GM19395 (cell line): Measurements from ENCODE around the gene CCM2L.

ENCODE experiments used
- ATAC-seq: cut with Tn5 transposase; IDR thresholded peaks from one replicate; pipeline ENCODE4 v1.9.1; 2021; ENCODE audit warnings: mild to moderate bottlenecking, moderate library complexity; ENCODE audit not compliant: unreplicated experiment

CCM2L gene

GRCh38 chr20:31991339-31991705 lies 18.9 kb upstream of the CCM2L start:
- ATAC-seq: no peak

- ATAC-seq: no peak
These were observed 18.2 kb upstream of the CCM2L start for GRCh38 chr20:31992086-31992485.

DNA sequence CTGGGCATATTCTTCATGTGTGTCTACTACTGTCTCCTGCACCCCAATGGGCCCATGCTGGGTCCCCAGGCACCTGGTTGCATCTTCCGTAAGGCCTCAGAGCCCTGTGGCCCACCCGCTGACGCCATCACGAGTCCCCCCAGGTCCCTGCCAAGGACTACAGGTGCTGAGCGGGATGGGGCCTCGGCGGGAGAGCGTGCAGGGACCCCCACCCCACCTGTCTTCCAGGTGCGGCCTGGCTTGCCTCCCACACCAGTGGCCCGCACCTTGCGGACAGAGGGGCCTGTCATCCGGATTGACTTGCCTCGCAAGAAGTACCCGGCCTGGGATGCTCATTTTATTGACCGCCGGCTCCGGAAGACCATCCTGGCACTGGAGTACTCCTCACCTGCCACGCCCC lies 13.2 kb upstream of the CCM2L start:
- no peak for ATAC-seq

DNA sequence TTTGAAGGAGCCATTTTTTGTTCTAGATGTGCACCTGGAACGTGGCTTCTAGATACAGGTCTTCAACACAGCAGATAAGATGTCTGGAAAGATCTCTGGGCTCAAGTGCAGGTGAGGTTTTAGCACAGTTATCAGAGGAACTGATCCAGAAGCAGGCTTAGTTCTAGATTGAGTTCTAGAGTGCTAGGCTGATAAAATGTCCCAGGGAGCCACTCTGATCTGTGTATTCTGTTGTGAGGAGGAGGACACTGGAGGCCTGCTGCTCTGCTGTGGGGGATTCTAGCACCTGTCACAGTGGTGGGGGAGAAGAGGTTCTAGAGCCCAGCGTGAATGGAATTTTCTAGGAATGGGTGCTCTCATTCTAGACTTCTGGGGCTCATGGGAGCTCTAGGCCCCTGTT lies 12.0 kb upstream of the CCM2L start:
- no peak for ATAC-seq

DNA sequence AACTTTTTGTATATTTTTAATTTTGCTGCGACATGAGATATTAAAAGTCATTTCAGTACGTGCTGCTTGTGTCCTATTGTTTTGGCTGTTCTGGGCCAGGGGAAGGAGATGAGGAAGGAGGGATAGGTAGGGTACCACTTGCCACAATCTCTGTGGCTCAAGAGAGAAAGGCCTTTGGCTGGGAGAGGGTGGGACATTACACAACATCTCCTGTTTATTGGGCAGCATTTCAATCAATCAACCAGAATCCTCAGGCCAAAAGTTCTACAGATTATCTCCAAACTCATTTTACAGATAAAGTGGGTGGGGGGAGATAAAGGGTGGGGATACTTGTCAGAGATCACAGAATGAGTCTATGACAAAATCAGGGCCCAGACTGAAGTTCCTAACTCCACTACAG lies 6.9 kb upstream of the CCM2L start:
- ATAC-seq: no peak

- no peak for ATAC-seq
These were observed 5.3 kb upstream of the CCM2L start for GRCh38 chr20:32004963-32005362.

DNA sequence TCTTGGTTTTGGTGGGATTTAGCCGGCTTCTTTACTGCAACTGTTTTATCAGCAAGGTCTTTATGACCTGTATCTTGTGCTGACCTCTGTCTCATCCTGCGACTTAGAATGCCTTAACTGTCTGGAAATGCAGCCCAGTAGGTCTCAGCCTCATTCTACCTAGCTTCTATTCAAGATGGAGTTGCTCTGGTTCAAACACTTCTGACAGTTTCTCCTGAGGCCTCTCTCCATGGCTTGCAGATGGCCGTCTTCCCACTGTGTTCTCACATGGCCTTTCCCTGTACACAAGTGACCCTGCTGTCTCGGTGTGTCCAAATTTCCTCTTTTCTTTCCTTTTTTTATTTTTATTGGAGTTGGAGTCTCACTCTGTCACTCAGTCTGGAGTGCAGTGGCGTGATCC lies 4.2 kb upstream of the CCM2L start:
- ATAC-seq: no peak

- no peak for ATAC-seq
These were observed 3.1 kb upstream of the CCM2L start for GRCh38 chr20:32006841-32007786.

- ATAC-seq: no peak
These were observed 2.2 kb upstream of the CCM2L start for GRCh38 chr20:32007787-32008616.

DNA sequence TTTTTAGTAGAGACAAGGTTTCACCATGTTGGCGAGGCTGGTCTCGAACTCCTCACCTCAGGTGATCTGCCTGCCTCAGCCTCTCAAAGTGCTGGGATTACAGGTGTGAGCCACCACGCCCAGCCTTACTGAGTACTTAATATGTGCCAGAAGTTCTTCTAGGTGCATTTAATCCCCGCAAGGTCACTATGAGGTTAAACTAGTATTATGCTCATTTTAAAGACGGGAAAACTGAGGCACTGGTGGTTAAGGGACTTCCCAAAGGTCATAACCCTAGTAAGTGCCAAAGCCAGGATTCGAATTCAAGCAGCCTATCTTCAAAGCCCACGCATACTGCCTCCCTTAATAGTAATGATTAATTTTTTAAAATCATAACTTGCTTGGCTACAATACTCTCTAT lies 674 bp upstream of the CCM2L start:
- ATAC-seq: no peak

DNA sequence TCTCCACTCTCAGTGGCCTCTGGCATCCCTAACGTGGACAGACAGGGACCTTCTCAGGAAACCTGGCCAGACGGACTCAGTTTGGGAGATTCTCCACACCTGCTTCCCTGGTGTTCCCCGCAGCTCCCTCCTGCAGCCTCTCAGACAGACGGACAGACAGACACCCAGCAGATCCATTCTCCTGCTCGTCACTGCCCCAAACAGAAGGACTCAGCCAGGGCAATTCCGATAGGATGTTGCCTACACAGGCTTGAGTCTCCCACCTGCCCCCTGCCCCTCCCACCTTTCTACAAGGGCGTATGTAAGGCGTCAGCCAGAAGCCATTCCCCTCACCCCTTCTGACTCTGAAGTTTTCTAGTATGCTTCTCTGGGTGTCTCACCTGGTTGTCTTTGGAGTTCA lies 428 bp downstream of the CCM2L start:
- no peak for ATAC-seq

- ATAC-seq: no peak
These were observed 2.0 kb downstream of the CCM2L start for GRCh38 chr20:32012159-32012688.

DNA sequence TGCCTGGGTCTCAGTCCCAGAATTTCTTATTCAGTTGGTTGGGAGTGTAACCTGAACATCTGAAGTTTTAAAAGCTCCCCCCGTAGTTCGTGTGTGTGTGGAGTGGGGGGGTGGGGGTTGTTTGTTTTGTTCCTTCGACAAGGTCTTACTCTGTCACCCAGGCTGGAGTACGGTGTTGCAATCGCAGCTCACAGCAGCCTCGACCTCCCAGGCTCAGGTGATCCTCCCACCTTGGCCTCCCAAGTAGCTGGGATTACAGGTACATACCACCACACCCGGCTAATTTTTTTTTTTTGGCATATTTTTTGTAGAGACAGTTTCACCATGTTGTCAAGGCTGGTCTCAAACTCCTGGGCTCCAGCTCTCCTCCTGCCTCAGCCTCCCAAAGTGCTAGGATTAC lies 3.1 kb downstream of the CCM2L start:
- ATAC-seq: no peak

DNA sequence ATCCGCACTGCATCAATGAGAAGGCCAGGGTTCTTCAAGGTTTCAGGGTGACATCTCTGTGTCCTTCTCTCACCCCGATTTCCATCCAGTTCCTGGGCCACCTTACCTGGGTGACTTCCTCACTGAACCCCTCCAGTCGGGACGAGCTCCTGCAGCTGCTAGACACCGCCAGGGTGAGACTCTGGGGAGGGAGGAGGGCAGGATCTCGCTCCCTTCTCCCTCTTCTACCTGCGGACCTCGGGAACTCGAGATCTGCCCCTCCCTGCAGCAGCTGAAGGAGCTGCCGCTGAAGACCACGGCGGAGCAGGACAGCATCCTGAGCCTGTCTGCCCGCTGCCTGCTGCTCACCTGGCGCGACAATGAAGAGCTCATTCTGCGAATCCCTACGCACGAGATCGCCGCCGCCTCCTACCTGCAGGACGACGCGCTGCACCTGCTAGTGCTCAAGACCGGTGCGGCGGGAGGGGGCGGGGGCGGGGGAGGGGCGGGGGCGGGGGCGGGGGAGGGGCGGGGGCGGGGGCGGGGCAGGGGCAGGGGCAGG lies 7.5 kb downstream of the CCM2L start:
- no peak for ATAC-seq

DNA sequence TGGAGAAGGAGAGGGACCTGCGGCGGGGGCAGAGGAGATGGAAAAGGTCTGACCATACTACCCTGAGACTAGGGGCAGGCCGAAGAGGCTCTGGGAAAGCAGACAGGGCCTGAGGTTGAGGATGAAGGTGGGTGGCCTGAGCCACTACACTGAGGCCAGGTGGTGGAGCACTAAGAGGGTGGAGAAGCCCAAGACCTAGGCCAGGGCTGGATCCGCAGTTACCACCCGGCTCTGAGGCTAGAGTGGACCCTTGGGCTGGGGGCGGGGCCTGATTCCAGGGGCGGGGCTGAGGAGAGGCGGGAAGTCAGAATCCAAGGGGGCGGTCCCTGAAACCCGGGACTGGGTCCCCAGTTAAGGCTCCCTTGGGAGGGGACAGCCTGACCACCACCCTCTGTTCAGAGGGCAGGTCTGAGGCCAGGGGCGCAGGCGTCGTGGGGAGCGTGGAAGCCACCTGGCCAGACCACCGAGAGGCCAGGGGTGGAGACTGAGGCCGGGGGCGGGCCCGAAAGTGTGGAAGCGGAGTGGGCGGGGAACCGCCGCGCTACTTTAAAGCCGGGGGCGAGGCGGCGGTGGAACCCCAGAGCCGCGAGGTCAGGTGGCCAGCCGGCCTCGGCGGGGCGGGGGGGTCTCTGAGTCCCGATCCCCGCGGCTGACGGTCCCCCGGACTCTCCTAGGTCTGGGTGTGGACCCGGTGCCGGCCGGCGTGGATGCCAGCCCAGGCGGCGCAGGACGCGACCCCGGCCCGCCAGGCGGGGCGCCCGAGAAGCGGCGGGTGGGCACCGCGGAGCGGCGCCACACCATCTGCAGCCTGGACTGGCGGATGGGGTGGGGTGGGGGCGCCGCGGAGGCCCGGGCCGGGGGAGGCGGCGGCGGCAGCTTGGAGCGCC lies 8.3 kb downstream of the CCM2L start:
- no peak for ATAC-seq

- ATAC-seq: no peak
These were observed 8.9 kb downstream of the CCM2L start for GRCh38 chr20:32019156-32019510.

GRCh38 chr20:32019563-32020463 lies 9.6 kb downstream of the CCM2L start:
- no peak for ATAC-seq

GRCh38 chr20:32021091-32021490 lies 10.9 kb downstream of the CCM2L start:
- ATAC-seq: no peak

GRCh38 chr20:32024683-32025295 lies 14.6 kb downstream of the CCM2L start:
- no peak for ATAC-seq
